Large intestine (tissue), 3 donors: ENCODE measurements around the gene BCAR3. TPM values are rescaled to one million over a fixed set of nuclear protein-coding genes. Genes with fewer than 3 reads are reported as not detected.

ENCODE experiments used
- DNase-seq, 2 donors: peaks; one replicate each; pipeline versions ENCODE4 v3.0.0 to v3.0.0-alpha.2; 2013
- H3K27ac ChIP-seq: one replicate; pipeline ENCODE4 v1.5.1; 2013; ENCODE audit warnings: low read length
- H3K27me3 ChIP-seq: 2 replicates; pipeline ENCODE4 v1.6.1; 2013; ENCODE audit warnings: low read length; ENCODE audit not compliant: control insufficient read depth, insufficient read depth
- H3K36me3 ChIP-seq: 2 replicates; pipeline ENCODE4 v1.6.1; 2013; ENCODE audit warnings: low read length; ENCODE audit not compliant: control insufficient read depth, insufficient read depth
- H3K4me1 ChIP-seq: one replicate; pipeline ENCODE4 v1.6.1; 2013; ENCODE audit warnings: low read length; ENCODE audit not compliant: control insufficient read depth, insufficient read depth
- H3K4me3 ChIP-seq: one replicate; pipeline ENCODE4 v1.5.1; 2013; ENCODE audit warnings: low read length
- H3K9me3 ChIP-seq: one replicate; pipeline ENCODE4 v1.6.1; 2013; ENCODE audit warnings: mild to moderate bottlenecking, low read depth, low read length, moderate library complexity; ENCODE audit not compliant: control insufficient read depth
- WGBS: methylation state at CpG from one replicate; pipeline ENCODE4 v1.1.5; 2013; ENCODE audit warnings: low lambda C conversion rate; ENCODE audit not compliant: insufficient coverage; 5-methylcytosine and 5-hydroxymethylcytosine counted together
- polyA plus RNA-seq: library from polyadenylated mRNA; unstranded; fragments of 120-200 nt; gene quantifications from one replicate; pipeline ENCODE4 v1.2.1, GENCODE V29; 2013

The BCAR3 gene
- polyA plus RNA-seq, 1 donor: 11.7 TPM

- 90% methylated on average over 3 of the region's 6 CpGs for WGBS
- no peak overlapping the region for H3K4me3 ChIP-seq
- H3K9me3 ChIP-seq: no peaks in the 10 kb centered on the region
- no peaks in the 10 kb centered on the region for H3K27me3 ChIP-seq
- H3K27ac ChIP-seq: no peak overlapping the region
- H3K36me3 ChIP-seq: peaks cover 21% of the 10 kb centered on the region
- no peak for DNase-seq
- H3K4me1 ChIP-seq: peaks cover 48% of the 10 kb centered on the region
Measured at GRCh38 chr1:93588206-93588605, 93.4 kb downstream of the BCAR3 start.

GRCh38 chr1:93587354-93587753, 94.3 kb downstream of the BCAR3 start:
- no peak for DNase-seq
- no peak overlapping the region for H3K27ac ChIP-seq
- H3K27me3 ChIP-seq: no peaks in the 10 kb centered on the region
- no peaks in the 10 kb centered on the region for H3K9me3 ChIP-seq
- no CpG with 5 or more reads among the region's 5 CpGs for WGBS
- H3K4me1 ChIP-seq: peaks cover 52% of the 10 kb centered on the region
- H3K36me3 ChIP-seq: peaks cover 21% of the 10 kb centered on the region
- H3K4me3 ChIP-seq: no peak overlapping the region

GRCh38 chr1:93585059-93585966, 96.3 kb downstream of the BCAR3 start:
- Histone ChIP-seq H3K36me3 (peaks cover 21% of the 10 kb centered on the region), H3K9me3 (no peaks in the 10 kb centered on the region), H3K27me3 (no peaks in the 10 kb centered on the region), H3K27ac (peak overlapping the region; percentile 92), H3K4me3 (peak overlapping the region; percentile 11), H3K4me1 (peaks cover 57% of the 10 kb centered on the region)
- DNase-seq: peak; percentile 94 to 97
- WGBS: no CpG with 5 or more reads among the region's 13 CpGs

GRCh38 chr1:93584261-93585003, 97.2 kb downstream of the BCAR3 start:
- Histone ChIP-seq H3K4me1 (peaks cover 64% of the 10 kb centered on the region), H3K4me3 (peak overlapping the region; percentile 11), H3K27me3 (no peaks in the 10 kb centered on the region), H3K27ac (peak overlapping the region; percentile 92), H3K9me3 (no peaks in the 10 kb centered on the region), H3K36me3 (peaks cover 21% of the 10 kb centered on the region)
- WGBS: no CpG with 5 or more reads among the region's 9 CpGs
- no peak for DNase-seq

GRCh38 chr1:93581917-93582850, 99.5 kb downstream of the BCAR3 start:
- Histone ChIP-seq H3K4me1 (peaks cover 71% of the 10 kb centered on the region), H3K9me3 (no peaks in the 10 kb centered on the region), H3K36me3 (peaks cover 4% of the 10 kb centered on the region), H3K27ac (peak overlapping the region; percentile 67), H3K27me3 (no peaks in the 10 kb centered on the region), H3K4me3 (peak overlapping the region; percentile 1)
- peak; percentile 80 to 91 for DNase-seq
- no CpG with 5 or more reads among the region's 23 CpGs for WGBS

- Histone ChIP-seq H3K4me3 (no peak overlapping the region), H3K36me3 (peaks cover 11% of the 10 kb centered on the region), H3K4me1 (peaks cover 54% of the 10 kb centered on the region), H3K27me3 (no peaks in the 10 kb centered on the region), H3K9me3 (no peaks in the 10 kb centered on the region), H3K27ac (peak overlapping the region; percentile 72)
- no CpG with 5 or more reads among the region's 5 CpGs for WGBS
- peak in 1 of 2 donors; percentile 60 for DNase-seq
Measured at GRCh38 chr1:93579891-93580290, 101.7 kb downstream of the BCAR3 start.

- no CpG with 5 or more reads among the region's 11 CpGs for WGBS
- Histone ChIP-seq H3K27ac (peak overlapping the region; percentile 72), H3K36me3 (peaks cover 18% of the 10 kb centered on the region), H3K27me3 (no peaks in the 10 kb centered on the region), H3K4me1 (peaks cover 47% of the 10 kb centered on the region), H3K4me3 (no peak overlapping the region), H3K9me3 (no peaks in the 10 kb centered on the region)
- peak; percentile 48 to 75 for DNase-seq
Measured at GRCh38 chr1:93578911-93579825, 102.5 kb downstream of the BCAR3 start.

GRCh38 chr1:93578433-93578830, 103.2 kb downstream of the BCAR3 start:
- no CpG with 5 or more reads among the region's 6 CpGs for WGBS
- no peak for DNase-seq
- Histone ChIP-seq H3K27me3 (no peaks in the 10 kb centered on the region), H3K9me3 (no peaks in the 10 kb centered on the region), H3K27ac (no peak overlapping the region), H3K36me3 (peaks cover 16% of the 10 kb centered on the region), H3K4me1 (peaks cover 39% of the 10 kb centered on the region), H3K4me3 (no peak overlapping the region)
